Suppressor macrophage (primary cell): ENCODE results near the gene DNAL4.

Source experiments
- DNase-seq, 4 experiments: peaks; one replicate each; pipeline ENCODE4 v3.0.0-alpha.2; 2020 to 2022

The DNAL4 gene

DNA sequence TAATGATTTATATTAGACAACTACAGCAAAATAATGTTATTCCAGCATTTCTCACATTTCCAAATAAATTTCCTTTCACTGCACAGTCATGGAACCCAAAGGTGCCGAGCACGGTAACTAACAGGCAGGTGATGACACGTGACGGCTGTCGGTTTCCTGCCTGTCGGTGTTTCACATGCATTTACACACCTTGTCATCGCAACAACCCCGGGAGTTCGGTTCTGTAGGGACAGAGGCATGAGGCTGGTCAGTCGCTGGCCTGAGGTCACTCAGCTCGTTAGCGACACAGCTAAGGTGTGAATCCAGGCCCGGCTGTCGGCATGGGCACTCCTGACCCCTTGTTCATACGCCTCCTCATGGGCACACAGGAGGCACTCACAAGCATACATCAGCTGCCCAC, 9.9 kb downstream of the DNAL4 start:
- no peak for DNase-seq

DNA sequence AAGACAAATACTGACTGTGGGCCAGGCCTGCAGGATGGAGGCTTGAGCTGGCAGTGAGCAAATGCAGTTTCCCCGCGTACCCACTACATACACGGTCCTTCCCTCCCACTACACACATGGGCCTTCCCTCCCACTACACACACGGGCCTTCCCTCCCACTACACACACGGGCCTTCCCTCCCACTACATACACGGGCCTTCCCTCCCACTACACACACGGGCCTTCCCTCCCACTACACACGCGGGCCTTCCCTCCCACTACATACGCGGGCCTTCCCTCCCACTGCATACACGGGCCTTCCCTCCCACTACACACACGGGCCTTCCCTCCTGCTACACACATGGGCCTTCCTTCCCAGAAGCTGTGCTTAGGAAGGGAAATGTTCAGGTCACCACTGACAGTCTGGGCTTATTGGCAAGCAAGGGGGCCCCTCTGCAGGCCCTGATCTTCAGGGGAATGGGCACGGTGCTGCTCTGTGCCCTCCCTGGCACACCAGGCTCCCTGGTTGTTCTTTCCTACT, 10.8 kb downstream of the DNAL4 start:
- DNase-seq = peak in 2 of 4 experiments; percentile 29 to 37

DNA sequence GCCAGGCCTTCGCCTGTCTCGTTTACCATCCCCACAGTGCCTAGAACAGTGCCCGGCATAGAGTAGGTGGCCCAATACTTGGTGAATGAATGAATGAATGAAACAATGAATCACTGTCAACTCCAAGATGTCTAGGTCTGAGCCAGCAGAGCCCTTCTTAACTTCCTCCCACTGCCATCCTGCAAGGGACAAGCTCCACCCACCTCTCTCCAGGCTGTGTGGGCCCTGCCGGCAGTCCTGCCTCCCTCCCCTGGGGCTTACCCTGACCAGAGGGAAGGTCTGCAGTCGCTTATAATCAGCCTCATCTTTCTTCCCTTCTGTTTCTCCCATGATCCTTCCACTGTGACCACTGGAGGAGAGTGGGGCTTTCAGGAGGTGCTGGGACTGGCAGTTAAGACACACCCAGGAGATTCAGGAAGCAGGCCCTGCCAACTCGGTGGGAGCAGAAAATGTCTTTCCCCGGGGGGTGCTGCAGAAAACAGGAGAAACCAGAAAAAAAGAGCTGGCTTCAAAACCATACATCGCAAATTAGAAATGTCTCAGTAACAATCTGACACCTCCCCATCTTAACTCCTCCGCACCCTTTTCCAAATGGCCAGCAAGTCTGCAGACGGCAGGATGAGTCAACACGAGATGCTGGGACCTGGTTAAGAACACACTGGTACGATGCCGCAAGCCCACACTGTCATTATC, 11.4 kb downstream of the DNAL4 start:
- DNase-seq = peak; percentile 17 to 73 (median 65)

DNA sequence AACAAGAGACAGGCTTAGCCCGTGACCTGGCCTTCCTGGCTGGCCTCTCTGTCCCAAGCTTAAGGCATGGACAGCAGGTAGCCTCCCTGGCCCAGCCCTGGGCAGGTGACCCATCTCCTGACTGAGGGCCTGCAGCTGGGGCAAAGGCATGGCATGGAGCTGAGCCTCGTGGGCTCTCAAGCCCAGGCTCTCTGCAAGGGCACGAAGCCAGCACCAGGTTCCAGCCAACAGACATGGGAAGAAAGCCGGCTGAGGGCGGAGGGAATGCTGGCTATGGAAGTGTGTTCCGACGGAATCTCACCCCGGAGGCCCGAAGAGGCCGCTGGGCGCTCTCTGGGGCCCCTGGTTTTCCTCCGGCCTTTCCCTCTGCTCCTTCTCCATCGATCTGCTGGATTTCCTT, 12.9 kb downstream of the DNAL4 start:
- DNase-seq = no peak

DNA sequence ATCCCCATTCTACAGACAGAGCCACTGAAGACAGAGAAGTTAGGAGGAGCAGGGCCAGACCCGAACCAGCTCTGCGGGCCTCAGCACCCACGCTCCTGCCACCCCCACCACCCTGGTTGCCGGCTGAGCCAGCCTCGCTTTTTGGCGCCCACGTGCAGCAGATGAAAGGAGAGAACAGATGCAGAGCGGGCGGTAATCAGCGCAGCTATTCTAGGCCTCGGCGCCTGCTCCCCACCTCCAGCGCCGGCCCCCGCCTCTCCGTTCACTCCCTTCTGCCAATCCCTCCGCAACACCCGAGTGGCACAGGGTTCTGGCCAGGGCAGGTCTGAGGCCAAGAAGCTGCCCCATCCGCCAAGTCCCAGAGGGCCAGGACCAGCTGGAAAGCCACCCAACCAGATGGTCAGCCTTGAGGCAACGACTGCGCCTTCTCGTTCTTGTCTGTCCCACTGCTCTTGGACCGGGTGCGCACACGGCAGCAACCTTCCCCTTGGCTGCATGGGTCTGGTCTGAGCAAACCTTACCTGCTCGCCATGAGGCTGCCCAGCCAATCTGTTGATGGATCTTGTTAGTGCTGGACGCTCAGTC, 16.8 kb downstream of the DNAL4 start:
- no peak for DNase-seq

DNA sequence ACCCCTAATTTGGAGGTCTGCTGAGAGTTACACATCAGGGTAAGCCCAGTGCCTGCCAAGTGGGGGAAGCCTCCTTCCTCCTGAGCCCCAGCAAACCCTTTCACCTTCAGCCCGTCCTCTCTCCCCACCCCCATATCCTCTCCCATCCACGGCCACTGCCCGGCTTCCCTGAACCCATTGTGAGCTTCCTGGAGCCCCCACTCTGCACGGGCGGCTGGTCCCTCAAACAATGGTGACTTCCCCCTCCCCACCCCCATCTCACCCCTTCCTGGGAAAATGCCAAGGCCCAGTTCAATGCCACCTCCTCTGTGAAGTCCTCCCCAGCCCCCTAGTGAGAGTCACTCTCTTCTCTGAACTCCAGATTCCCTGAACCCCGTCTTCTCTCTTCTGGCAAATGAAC, 17.9 kb downstream of the DNAL4 start:
- DNase-seq = no peak

DNA sequence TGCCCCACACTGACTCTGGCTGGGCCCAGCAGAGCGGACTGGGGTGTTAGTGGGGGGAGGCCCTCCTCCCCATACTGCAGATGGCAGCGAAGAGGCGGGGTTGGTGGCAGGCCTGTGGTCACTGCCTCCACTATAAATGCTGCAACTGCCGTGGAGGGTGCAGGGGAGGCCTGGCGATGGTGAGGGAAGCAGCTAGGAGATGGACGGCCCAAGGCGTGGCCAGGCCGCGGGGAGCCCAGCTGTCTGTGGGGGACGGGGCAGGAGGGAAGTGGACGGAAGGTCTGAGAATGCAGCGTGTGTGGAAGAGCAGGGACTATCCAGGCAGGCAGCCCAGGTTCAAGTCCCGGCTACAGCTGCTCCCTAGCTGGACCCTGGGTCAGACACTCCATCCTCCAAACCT, 18.3 kb downstream of the DNAL4 start:
- no peak for DNase-seq

DNA sequence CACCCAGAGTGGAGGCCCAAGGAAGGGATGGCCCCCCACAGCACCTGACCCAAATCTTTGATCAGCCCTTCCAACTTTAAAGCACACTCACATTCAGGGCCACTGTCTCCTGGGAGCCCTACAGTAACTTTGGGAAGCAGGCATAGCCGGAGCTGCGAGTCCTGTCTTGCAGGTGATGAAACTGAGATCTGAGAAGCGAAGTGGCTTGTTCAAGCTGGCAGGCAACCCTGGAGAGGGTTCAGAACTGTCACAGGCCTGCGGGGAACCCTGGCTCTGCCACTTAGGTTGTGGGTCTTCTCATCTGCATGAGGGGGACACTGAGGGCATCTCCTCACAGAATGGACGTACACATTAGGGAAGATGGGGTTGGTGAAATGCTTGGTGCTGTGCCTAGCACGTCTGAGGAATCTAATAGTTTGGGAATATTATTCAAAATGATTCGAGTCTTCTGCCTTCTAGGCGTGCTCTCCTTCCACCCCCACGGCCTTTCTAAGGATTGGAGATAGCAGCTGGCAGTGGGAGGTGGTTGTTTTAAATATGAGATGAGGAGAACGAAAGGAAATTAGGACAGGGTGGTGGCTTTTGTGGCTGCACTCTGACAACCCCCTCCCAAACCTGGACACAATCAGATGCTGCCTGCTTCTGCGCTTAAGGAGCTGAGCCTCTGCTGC, 19.3 kb downstream of the DNAL4 start:
- DNase-seq = no peak

DNA sequence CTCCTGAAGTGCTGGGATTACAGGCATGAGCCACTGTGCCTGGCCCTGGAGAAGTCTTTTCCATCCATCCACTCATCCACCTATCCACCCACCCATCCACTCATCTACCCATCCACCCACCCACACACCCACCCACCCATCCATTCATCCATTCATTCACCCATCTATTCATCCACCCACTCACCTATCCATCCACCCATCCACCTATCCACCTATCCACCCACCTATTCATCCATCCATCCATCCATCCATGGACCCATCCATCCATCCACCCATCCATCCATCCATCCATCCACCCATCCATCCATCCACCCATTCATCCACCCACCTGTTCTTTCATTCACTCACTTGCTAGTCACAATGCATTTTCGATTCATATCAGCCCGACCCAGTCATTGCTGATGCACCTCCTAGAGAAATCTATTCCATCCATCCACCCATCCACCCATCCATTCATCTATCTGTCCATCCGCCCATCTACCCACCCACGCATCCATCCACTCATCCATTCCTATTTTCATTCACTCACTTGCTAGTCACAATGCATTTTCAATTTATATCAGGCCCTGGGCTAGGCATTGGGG, 20.5 kb downstream of the DNAL4 start:
- DNase-seq = no peak

DNA sequence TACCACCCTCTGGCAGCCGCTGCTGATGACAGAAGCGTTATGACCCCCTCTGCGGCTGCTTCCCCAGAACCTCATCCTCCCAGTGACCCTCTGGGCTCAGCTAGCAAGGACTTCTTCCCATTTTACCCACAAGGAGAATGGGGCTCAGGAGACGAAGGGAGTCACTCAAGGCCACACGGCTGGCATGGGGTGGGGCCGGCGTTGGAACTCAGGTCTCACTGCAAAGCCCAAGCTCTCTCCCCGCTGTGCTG, 21.4 kb downstream of the DNAL4 start:
- no peak for DNase-seq

DNA sequence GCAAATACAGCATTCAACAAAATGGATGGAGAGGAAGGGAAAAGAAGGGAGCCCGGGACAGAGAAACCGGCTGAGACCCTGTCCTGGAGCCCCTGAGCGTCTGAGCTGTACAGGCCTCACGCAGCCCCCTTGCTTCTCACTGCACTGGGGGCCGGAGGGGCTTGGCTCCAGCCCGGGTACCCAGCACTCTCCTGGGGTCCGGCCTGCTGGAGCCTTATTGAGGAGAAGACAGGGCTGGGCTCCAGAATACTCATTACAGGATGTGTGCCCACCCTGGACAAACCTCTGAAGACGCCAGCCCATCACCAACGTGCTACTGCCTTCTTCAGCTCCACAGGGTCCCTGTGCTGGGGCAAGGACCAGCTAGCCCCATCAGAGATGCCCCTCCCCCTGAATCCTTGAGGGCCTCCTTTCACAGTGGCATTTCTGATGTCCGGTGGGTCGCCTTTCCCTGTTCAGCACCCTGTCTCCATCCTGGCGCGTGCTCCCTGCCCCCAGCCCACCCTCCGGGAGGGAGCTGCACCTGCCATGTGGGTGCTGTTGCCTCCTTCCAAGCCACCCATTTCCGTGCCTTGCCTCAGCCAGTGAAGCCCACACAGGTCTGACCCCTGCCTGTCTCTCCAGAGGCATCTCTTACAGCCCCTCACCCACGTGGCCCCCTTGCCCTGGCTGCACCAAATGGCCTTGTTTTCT, 23.5 kb downstream of the DNAL4 start:
- no peak for DNase-seq

DNA sequence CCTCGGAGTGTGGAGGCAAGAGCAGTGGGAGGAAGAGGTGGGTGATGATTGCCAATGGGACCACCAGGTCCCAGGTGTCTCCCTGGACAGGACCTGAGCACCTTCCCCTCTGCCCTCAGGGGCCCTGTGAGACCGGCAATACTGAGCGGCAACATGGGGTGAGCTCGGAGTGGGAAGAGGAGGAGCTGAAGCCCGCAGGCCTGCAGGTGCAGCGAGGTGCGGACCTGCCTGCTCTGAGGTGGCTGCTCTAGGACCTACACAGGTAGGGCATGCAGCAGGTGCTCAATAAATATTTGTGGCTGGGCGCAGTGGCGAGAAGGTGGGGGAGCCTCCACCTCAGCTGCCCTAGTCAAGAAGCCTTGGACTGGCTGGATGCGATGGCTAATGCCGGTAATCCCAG, 25.9 kb downstream of the DNAL4 start:
- DNase-seq = no peak

DNA sequence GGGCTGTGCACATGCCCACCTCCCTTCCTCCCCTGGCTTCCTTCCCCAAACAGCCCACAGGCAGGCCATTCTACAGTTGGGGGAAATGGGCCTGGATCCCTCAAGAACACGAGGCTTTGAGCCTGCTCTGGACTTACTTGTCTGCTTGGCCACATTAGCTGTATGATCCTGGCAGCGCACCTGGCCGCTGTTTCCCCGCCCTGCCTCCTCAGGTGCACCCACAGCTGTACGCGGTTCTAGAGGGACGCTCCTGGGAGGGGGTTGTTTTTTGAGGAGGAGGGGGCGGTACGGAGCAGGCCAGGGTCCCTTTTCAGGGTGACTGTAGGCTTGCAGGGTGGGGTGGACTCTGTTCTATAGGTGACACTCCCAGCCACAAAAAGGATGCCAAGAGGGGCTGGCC, 26.6 kb downstream of the DNAL4 start:
- DNase-seq = no peak

DNA sequence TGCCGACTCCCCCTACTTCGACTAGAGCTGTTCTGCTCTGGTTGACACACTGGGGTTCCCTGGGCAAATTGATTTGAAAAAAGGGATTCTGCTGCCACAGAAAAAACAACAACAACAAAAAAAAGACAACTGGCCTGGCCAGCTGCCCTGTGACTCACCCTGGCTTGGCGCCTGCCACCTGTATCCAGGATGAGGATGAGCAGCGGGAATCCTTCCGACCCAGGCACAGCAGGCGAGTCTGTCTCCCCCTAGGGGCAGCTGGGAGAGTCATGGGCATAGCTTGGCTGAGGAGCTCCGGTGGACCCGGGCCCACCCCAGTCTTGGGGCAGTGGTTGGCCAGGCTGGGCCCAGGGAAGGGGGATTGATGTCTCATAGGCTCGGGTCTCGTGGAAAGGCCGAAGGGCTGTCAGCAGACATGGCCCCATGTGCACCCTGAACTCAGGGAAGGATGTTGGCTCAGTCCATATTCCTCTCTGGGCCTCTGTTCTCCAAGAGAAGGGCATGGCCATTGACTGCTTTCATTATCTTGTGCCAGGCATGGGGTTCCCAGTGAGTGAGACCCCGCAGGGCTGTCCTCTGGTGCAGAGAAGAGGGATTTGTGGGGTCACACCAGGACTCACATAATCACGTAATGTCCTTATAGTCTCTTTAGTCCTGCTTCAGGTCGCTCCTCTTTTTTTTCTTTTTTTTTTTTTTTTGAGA, 27.7 kb downstream of the DNAL4 start:
- DNase-seq = peak; percentile 39 to 70 (median 56)

DNA sequence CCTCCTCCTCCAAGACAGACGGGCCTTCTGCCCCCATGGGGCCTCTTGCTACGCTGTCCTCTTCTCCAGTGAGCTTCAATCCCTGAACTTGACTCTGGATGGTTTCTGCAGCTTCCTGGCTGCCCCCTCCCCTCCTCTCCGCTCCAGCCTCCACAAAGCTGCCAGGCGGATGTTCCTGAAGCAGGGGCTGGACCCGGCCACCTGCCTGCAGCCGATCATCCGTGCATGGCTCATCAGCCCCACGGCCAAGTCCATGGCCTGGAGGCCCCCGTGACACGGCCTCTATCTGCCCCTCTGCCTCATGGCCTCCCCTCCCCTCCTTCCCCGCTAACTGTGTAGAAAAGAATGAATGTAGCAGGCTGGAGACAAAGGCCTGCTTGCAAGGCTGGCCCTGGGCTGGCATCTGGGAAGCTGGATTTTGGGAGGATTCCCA, 31.4 kb downstream of the DNAL4 start:
- no peak for DNase-seq

DNA sequence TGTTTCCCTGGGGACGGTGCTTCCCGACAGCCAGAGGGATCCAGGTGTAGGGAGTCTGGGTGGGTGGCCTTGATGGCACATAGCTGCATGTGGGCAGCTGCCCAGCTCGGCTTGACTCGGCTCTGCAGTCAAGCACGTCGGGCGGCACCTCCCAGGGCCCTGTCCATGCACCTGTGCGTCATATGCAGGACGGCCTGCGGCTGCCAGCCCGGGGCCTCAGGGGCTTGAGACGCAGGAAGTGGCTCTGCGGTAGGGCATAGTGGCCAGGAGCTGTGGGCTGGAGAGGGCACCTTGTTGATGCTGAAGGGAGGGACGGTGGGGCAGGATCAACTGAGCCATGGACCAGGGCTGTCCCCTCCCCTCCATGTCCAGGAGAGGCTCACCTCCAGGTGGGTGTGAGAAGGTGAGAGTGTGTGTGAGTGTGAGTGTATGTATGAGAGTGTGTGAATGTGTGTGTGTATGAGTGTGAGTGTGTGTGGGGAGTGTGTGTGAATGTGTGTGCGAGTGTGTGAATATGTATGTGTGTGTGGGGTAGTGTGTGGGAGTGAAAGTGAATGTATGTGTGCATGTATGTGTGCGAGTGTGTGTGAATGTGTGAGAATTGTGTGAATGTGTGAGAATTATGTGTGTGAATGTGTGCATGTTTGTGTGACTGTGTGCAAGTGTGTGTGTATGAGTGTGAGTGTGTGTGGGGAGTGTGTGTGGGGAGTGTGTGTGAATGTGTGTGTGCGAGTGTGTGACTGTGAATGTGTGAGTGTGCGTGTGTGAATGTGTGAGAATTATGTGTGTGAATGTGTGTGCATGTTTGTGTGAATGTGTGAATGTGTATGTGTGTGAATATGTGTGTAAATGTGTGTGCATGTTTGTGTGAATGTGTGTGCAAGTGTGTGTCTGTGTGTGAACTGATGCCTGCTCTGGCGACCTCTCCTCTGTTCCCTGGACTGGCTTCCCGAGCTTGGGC, 32.5 kb downstream of the DNAL4 start:
- no peak for DNase-seq

DNA sequence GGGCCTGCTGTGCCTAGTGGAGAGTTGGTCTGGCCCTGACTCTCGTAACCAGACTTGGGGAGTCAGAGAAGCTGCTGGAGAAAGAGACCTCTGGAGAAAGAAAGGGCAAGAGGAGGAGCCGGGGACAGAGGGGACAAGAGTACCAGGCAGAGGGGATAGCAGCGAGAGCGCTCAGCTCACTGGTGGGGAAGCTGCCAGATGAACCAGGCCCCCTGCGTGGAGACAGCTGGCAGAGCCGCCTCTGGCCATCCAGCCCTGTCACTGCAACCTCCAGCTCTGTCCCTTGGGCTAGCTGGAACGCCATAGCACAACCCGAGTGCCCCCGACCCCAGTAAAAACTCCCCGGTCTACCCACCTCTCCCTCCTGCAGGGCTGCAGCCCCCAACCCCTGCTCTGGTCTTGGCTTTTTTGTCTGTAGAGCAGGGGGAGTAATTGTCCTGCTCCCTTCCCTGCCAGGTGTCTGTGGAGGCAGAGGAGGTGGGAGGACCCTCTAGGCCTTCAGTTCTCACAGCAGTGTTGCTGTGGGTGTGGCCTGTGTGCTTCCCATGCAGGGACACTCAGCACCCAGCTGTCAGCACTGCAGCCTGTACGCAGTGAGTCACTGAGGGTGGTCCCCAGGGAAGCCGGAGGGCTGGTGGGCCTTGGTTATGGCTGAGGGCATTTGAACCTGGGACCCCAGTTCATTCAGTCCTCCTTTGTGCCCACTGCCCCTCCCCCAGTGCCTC, 33.3 kb downstream of the DNAL4 start:
- DNase-seq = no peak

DNA sequence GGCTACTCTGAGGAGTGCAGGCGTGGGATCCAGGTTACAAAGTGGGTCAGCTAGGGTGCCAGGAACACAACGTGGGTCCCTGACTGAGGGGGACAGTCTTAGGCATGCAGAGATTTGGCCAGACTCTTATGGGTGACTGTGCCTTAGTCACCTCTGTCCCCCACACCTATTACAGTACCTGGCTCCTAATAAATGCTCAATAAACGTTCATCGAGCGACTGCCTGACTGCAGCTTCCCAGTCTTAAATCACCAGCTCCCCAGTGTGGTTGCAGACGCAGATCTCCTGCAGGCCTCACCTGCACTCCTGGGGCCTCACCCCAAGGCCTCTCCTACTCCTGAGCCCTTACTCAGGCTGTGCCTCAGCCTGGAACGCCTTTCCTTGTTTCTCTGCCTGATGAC, 34.9 kb downstream of the DNAL4 start:
- DNase-seq = no peak

DNA sequence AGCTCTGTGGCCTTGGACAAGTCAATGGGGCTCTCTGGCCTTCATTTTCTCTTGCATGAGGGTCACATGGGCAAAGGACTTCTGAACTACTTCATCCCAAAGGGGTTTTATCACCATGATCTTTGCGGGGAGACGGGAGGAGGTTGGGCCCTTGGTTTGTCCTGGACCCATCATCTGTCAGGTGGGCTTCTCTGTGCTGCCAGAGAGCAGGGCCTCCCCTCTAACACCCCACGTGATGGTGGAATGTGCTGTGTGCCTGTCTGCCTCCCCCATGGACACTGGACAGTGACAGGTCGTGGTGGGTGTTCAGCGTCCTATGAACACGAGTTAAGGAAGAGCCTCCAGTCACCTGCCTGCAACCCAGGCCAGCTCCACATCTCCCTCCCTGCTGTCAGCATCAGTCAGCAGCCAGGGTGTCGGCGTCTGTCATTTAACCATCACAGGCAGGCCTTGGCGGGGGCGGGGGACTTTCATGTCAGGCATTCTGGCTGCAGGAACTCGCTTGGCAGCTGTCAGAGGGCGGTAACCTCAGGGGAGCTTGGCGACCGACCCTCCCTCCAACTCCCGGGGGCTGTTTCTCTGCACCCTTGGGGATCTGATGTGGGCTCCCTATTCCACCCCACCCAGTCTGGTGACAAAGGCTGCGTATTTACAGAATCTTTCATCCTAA, 35.5 kb downstream of the DNAL4 start:
- DNase-seq = peak in 2 of 4 experiments; percentile 28 to 49

DNA sequence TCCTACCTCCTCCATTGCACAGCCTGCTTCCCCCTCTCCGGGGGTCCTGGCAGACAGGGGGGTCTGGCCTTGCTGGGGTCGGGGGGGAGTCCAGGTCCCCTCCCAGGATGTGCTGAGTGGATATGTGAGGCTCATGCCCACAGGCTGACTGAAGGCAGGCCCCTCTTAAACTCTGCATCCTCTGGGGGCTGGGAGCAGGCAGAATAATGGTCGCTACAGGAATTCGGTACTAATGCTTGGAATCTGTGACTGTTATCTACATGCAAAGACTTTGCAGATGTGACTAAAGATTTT, 36.5 kb downstream of the DNAL4 start:
- no peak for DNase-seq
